Cerebellar cortex (tissue), 1 donor: ENCODE measurements around the gene ZNF132.
"Not testable (repeated sequence)": the region's sequence is repeated elsewhere in the genome, so short reads cannot be mapped to it uniquely, and the experiment has no call there.

Experiments
- DNase-seq: peaks from one replicate; pipeline ENCODE4 v3.0.0-alpha.2; 2015; ENCODE audit warnings: low spot score

ZNF132 gene

GRCh38 chr19:58466760-58467589, 27.0 kb upstream of the ZNF132 start, which contains the start of gene ZNF324:
Gene ZNF324 (plus strand): TSS chr19:58467080. CDS start chr19:58469186, 2,106 bp downstream.
- DNase-seq, result peak; percentile 98

- no peak for DNase-seq
Measured at GRCh38 chr19:58466089-58466759, 26.3 kb upstream of the ZNF132 start.

- no peak for DNase-seq
Measured at GRCh38 chr19:58460039-58460438, 20.1 kb upstream of the ZNF132 start.

DNA sequence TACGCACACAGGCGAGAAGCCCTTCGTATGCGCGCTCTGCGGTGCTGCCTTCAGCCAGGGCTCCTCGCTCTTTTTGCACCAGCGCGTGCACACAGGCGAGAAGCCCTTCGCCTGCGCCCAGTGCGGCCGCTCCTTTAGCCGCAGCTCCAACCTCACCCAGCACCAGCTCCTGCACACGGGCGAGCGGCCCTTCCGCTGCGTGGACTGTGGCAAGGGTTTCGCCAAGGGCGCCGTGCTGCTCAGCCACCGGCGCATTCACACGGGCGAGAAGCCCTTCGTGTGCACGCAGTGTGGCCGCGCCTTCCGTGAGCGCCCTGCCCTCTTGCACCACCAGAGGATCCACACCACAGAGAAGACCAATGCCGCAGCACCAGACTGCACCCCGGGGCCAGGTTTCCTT, 16.2 kb upstream of the ZNF132 start:
- DNase-seq, result no peak

DNA sequence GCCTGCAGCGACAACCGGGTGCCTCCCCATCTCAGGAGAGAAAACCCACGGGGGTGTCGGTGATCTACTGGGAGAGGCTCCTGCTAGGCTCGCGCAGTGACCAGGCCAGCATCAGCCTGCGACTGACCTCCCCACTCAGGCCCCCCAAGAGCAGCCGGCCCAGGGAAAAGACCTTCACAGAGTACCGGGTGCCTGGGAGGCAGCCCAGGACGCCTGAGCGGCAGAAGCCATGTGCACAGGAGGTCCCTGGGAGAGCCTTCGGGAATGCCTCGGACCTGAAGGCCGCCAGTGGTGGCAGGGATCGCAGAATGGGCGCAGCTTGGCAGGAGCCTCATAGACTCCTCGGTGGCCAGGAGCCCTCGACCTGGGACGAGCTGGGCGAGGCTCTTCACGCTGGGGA, 15.4 kb upstream of the ZNF132 start:
- no peak for DNase-seq

DNA sequence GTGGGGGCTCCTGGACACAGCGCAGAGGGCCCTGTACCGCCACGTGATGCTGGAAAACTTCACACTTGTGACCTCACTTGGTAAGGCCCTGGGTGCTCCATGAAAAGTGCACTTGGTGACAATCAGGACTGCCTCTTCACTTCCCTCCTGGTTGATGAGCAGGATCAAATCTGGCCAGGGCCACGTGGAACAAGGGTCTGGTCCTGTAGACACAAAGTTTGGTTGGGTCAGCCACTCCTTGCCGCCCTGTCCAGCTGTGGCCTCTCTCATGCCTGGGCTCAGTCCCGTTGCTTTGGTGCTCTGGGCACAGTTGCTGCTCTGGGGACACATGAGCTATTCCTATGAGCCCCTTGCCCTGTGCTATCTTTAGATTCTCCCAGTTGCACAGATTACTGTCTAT, 13.8 kb upstream of the ZNF132 start:
- DNase-seq, result no peak

- peak; percentile 99 for DNase-seq
Measured at GRCh38 chr19:58451358-58452101, 11.6 kb upstream of the ZNF132 start, which contains the start of gene ZNF324B. Gene ZNF324B (plus strand): TSS chr19:58451622. CDS start chr19:58453702, 2,080 bp downstream.

DNA sequence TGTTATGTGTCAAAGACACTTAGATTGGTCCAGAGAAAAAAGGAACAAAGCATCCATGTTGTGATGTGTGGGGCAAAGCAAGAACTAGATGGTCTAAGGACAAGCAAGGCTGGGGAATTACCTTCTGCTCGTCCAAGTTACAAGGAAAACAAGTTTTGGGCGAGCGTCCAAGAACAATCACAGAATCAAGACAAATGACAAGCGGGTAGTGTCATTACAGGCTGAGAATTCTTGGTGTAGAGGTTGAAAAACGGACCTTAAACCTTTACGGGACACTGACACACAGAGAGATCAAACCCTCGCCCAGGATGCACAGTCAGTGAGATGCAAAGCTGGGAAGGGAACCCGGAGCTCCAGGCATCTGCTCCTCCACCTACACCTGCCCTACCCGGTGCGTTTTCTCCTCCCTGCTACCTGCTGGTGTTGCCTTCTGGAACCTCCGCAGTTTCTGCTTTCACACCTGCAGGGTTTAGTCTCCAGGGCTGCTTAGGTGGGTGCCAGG, 11.0 kb upstream of the ZNF132 start:
- DNase-seq, result no peak

- DNase-seq, result not testable (repeated sequence)
Measured at GRCh38 chr19:58449980-58450379, 10.0 kb upstream of the ZNF132 start.

DNA sequence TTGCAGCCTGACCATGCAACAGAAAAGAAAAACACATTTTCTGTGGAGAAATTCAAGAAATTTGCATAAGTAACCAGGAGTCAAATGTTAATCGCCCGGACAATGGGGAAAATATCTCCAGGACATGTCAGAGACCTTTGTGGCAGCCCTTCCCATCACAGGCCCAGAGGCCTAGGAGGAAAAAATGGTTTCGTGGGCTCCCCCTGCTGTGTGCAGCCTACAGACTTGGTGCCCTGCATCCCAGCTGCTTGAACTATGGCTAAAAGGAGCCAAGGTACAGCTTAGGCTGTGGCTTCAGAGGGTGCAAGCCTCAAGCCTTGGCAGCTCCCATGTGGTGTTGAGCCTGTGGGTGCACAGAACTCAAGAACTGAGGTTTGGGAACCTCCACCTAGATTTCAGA, 8.9 kb upstream of the ZNF132 start:
- DNase-seq, result not testable (repeated sequence)

- not testable (repeated sequence) for DNase-seq
Measured at GRCh38 chr19:58442986-58443385, 3.0 kb upstream of the ZNF132 start.

GRCh38 chr19:58440556-58440955, 603 bp upstream of the ZNF132 start:
- no peak for DNase-seq

- no peak for DNase-seq
Measured at GRCh38 chr19:58434217-58434616, 5.7 kb downstream of the ZNF132 start.

DNA sequence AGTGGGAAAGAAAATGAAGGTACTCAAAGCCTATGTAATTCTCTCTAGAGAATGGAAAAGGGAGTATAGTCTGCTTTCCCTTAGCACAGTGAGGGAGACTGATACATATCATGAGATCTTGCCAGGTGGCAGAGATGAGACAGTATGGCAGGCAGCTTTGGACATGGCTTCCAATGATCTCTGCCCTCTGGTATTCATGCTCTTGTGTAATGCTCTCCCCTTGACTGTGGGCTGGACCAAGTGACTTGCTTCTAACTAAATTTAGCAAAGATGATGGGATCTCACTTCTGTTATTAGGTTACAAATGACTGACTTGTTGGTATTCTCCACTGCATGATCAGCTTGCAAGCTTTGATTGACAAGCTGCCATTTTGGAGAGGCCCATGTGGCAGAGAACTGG, 10.2 kb downstream of the ZNF132 start:
- no peak for DNase-seq

DNA sequence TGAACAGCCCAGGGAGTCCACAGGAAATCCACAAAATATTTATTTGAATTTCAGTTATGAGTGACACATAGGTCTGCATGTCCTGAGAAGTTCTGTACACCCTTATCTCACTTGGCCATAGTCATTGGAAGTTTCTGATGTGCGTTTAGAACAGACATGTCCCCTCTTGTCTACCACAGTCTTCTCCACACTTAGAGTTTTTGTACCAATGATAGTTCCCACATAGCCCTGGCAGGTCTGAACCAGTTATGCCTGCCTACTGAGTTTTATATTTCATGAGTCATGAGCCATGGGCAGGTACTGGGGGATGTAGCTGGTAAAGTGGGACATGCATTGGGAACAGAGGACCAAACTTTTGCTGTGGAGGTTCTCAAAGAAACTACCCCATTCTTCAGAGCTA, 11.3 kb downstream of the ZNF132 start:
- DNase-seq, result no peak

DNA sequence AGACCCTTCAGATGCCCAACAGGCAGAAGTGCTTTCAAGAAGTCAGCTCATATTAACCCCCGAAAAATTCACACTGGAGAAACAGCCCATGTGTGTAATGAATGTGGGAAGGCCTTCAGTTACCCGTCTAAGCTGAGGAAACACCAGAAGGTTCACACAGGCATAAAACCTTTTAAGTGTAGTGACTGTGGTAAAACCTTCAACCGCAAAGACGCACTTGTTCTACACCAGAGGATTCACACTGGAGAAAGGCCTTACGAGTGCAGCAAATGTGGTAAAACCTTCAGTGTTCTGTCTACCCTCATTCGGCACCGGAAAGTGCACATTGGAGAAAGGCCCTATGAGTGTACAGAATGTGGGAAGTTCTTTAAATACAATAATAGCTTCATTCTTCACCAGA, 22.9 kb downstream of the ZNF132 start:
- DNase-seq, result no peak

DNA sequence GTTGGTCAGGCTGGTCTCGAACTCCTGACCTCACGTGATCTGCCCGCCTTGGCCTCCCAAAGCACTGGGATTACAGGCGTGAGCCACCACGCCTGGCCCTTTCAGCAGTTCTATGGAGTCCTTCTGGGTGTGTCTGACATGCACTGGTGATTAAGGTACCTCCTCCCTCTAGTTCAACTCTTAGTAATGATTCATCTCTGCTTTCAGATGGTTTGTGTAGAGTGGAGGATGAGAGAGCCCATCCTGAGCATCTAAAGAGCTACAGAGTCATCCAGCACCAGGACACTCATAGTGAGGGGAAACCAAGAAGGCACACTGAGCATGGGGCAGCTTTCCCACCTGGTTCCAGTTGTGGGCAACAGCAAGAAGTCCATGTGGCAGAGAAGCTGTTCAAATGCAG, 23.3 kb downstream of the ZNF132 start:
- DNase-seq, result no peak

DNA sequence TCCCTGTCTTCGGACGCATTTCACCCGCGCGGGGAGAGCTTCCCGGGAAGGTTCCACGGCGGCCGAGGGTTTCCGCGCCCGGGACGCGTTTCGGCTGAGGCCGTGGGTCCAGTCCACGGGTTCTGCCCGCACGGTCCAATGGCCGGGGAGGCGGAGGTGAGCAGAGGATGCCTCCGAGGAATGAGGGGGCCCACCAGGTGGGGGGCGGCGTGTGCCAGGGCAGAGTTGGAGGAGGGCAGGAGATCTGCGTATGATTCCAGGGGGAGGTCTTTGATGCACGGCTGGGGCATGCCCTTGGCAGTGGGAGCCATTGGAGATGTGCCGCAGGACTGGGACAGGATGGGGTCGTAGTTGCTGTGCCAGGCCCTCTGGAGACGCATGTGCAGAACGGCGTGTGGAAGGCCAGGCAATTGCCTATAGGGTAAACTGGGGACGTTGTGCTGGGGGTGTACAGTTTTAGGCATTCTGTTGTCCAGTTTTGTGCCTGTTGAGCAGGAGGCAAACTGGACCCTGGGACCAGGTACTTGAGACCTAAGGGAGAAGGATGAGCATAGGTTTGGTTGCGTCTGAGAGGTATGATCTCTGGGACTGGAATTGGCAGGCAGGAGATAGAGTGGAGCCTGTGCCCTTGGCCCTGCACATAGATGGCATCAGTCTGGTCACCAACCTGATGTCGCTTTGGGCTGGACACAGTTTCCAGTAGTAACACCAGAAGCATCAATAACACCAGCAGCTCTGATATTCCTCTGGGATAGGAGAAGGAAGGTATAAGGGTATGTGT, 30.8 kb downstream of the ZNF132 start:
- peak; percentile 45 for DNase-seq

DNA sequence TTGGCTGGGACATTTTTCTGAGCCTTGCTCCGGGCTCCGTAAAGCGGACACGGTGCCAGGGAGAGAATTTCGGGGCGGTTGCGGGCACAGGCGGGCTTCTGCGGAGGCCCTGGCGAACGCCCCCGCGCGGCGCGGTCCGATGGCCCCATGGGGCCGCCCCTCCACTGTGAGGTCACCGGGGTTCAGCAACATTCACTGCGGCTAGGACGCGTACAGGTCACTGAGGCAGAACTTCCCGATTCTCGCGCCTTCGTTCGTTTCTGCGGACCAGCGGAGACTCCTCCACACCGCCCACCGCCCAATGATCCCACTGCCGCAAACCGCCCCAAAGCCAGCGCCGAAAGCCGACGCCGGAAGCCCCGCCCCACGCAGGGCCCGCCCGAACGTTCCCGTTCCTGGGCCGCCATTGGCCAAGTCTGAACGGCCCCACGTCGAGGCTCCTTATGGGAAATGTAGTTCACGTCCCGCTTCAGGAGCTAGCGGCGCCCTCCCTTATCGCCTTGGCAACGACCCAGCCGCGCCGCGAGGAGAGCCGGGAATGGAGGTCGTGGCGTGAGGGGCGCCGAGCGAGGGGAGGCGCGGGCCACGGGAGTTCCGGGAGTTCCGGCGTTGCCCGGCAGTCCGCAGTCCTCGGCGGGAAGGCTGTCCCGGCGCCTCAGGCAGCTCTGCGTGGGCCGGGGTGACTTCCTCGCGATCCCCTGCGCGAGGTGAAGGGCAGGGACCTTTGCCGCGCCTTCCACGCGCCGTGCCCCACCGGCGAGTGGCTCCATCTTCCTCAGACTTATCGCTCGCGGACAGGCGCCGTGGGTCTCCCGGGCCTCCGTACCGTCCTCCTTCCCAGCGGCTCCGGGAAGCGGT, 31.6 kb downstream of the ZNF132 start, which contains the start of gene ZNF584:
ZNF584 (plus strand) TSS at position 498 of the 858 bp plus-strand sequence. CDS start 499 bp downstream, outside the sequence.
- peak; percentile 98 for DNase-seq

GRCh38 chr19:58407658-58408151, 32.2 kb downstream of the ZNF132 start:
- peak; percentile 22 for DNase-seq
